Esophagus squamous epithelium (tissue), 4 donors: ENCODE data around the gene MCTP2.

Source experiments
- POLR2A ChIP-seq, 4 donors: fragments of 450-650 bp; IDR thresholded peaks; one replicate each; pipeline ENCODE4 v1.6.1; 2017; ENCODE audit warnings: antibody characterized with exemption in 4 of 4, mild to moderate bottlenecking in 4 of 4, moderate library complexity in 3 of 4
- TF ChIP-seq, protein P1 (sequence below), 6 experiments: fragments of 450-650 bp in 4 of 6; fragments of 200-600 bp in 2 of 6; sonication (generic) in 2 of 6; IDR thresholded peaks; one replicate each; pipeline ENCODE4 v1.5.1; 2016 to 2019; ENCODE audit warnings: antibody characterized with exemption in 6 of 6, mild to moderate bottlenecking in 4 of 6, moderate library complexity in 4 of 6

DNA sequence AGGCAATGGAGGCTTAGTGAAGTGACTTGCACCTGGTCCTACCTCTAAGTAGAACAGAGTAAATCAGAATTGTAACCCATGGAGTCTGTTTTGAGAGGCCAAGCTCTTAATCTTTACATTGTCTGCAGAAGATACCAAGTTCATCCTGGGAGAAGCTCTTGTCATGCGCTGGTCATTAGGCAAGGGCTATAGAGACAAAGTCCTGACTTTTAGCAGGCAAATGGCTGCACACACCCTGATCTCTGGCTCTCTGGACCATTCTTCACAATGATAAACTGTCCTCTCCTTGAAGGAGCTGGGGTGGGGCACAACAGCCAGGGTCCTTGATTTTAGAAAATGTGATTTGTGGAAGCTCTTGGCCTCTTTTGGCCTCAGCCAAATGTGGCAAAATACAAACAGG, 65.4 kb downstream of the MCTP2 start:
- no peak for TF ChIP-seq POLR2A (IDR thresholded peaks at IDR 0.05)
- TF ChIP-seq, protein P1, sequence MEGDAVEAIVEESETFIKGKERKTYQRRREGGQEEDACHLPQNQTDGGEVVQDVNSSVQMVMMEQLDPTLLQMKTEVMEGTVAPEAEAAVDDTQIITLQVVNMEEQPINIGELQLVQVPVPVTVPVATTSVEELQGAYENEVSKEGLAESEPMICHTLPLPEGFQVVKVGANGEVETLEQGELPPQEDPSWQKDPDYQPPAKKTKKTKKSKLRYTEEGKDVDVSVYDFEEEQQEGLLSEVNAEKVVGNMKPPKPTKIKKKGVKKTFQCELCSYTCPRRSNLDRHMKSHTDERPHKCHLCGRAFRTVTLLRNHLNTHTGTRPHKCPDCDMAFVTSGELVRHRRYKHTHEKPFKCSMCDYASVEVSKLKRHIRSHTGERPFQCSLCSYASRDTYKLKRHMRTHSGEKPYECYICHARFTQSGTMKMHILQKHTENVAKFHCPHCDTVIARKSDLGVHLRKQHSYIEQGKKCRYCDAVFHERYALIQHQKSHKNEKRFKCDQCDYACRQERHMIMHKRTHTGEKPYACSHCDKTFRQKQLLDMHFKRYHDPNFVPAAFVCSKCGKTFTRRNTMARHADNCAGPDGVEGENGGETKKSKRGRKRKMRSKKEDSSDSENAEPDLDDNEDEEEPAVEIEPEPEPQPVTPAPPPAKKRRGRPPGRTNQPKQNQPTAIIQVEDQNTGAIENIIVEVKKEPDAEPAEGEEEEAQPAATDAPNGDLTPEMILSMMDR (IDR thresholded peaks at IDR 0.05), result no peak
